B cell (primary cell): ENCODE results near the gene TLCD2. TPM values are rescaled to one million over a fixed set of nuclear protein-coding genes. Genes with fewer than 3 reads are reported as not detected.
"Not testable (repeated sequence)": the region's sequence is repeated elsewhere in the genome, so short reads cannot be mapped to it uniquely, and the experiment has no call there.

Experiments
- ATAC-seq: fragments of 200-7000 bp; cut with Tn5 transposase; one replicate; pipeline ENCODE4 v1.10.0; 2021; ENCODE audit warnings: low read depth, mild to moderate bottlenecking, moderate number of reproducible peaks, moderate library complexity
- CTCF ChIA-PET: fragments of 350-600 bp; sonication (Branson Sonifier 250); formaldehyde crosslinking; loops from one replicate; lab custom pipeline; 2021; ENCODE audit warnings: antibody characterized with exemption, inconsistent platforms; lab: Charles Lee
- POLR2A ChIA-PET: fragments of 350-600 bp; sonication (Branson Sonifier 250); formaldehyde crosslinking; loops from one replicate; lab custom pipeline; 2021; ENCODE audit warnings: antibody characterized with exemption; lab: Charles Lee
- DNase-seq: peaks from one replicate; pipeline ENCODE4 v3.0.0; 2013
- H2AFZ ChIP-seq: 2 replicates; pipeline ENCODE4 v1.6.1; 2012; ENCODE audit warnings: mild to moderate bottlenecking, low read depth, low read length; ENCODE audit not compliant: insufficient read depth, poor library complexity, severe bottlenecking
- H3K27ac ChIP-seq, 2 donors: 1 replicate in 1 of 2; 2 replicates in 1 of 2; pipeline ENCODE4 v1.5.1; 2012 to 2013; ENCODE audit warnings: low read length in 2 of 2, mild to moderate bottlenecking in 2 of 2, moderate library complexity in 1 of 2
- H3K27me3 ChIP-seq, 4 experiments: fragments of 200-600 bp in 1 of 4; sonication (generic) in 1 of 4; replicated peaks in 1 of 4; 1 replicate in 2 of 4; 2 replicates in 2 of 4; pipeline versions ENCODE4 v1.6.1 to v1.7.0; 2013 to 2016; ENCODE audit warnings: low read length in 3 of 4, mild to moderate bottlenecking in 2 of 4, mixed read lengths in 1 of 4, moderate library complexity in 1 of 4; ENCODE audit not compliant: insufficient read depth in 4 of 4, control insufficient read depth in 3 of 4; ENCODE audit errors: control extremely low read depth in 1 of 4
- H3K36me3 ChIP-seq, 2 experiments: replicated peaks in 1 of 2; 1 replicate in 1 of 2; 2 replicates in 1 of 2; pipeline versions ENCODE4 v1.6.1 to v1.7.1; 2013; ENCODE audit warnings: low read length in 1 of 2; ENCODE audit not compliant: insufficient read depth in 2 of 2, control insufficient read depth in 1 of 2; ENCODE audit errors: control extremely low read depth in 1 of 2, extremely low read depth in 1 of 2
- H3K4me1 ChIP-seq, 2 donors: fragments of 200-600 bp in 1 of 2; sonication (generic) in 1 of 2; 1 replicate in 1 of 2; 2 replicates in 1 of 2; pipeline versions ENCODE4 v1.5.1 to v1.6.1; 2013 to 2017; ENCODE audit warnings: low read length in 2 of 2; ENCODE audit not compliant: control insufficient read depth in 2 of 2, insufficient read depth in 2 of 2
- H3K4me2 ChIP-seq: replicated peaks from 2 replicates; pipeline ENCODE3; 2012; ENCODE audit warnings: mild to moderate bottlenecking, low read depth, low read length; ENCODE audit not compliant: poor library complexity, severe bottlenecking
- H3K4me3 ChIP-seq, 5 experiments: fragments of 200-600 bp in 1 of 5; sonication (generic) in 1 of 5; 1 replicate in 3 of 5; 2 replicates in 2 of 5; pipeline versions ENCODE4 v1.5.1 to v1.7.0; 2011 to 2016; ENCODE audit warnings: low read length in 4 of 5, mild to moderate bottlenecking in 4 of 5, low read depth in 2 of 5, control low read depth in 1 of 5, moderate library complexity in 1 of 5; ENCODE audit not compliant: insufficient read depth in 1 of 5; ENCODE audit errors: control extremely low read depth in 1 of 5, extremely low read depth in 1 of 5
- H3K79me2 ChIP-seq: fragments of 200-600 bp; sonication (generic); one replicate; pipeline ENCODE4 v1.6.0; 2016; ENCODE audit warnings: low read length; ENCODE audit not compliant: control insufficient read depth, insufficient read depth
- H3K9ac ChIP-seq: fragments of 200-600 bp; sonication (generic); 2 replicates; pipeline ENCODE4 v1.6.1; 2017; ENCODE audit warnings: mild to moderate bottlenecking, low read length, moderate library complexity
- H3K9me3 ChIP-seq, 3 donors: one replicate each; pipeline versions ENCODE4 v1.6.1 to v1.7.1; 2013; ENCODE audit warnings: low read length in 2 of 3; ENCODE audit not compliant: control insufficient read depth in 2 of 3, insufficient read depth in 1 of 3; ENCODE audit errors: control extremely low read depth in 1 of 3
- H4K20me1 ChIP-seq: 2 replicates; pipeline ENCODE4 v1.6.0; 2012; ENCODE audit warnings: mild to moderate bottlenecking, low read length; ENCODE audit not compliant: insufficient read depth, control insufficient read depth, poor library complexity, severe bottlenecking
- H3K27ac Mint-ChIP-seq: one replicate; pipeline ENCODE4 v1.8.0; 2021; ENCODE audit warnings: mixed read lengths
- H3K27me3 Mint-ChIP-seq: one replicate; pipeline ENCODE4 v1.8.0; 2021; ENCODE audit warnings: mixed read lengths
- H3K4me1 Mint-ChIP-seq: one replicate; pipeline ENCODE4 v1.8.0; 2021; ENCODE audit warnings: mixed read lengths
- H3K4me3 Mint-ChIP-seq: one replicate; pipeline ENCODE4 v1.8.0; 2021; ENCODE audit warnings: mixed read lengths
- H3K9me3 Mint-ChIP-seq: one replicate; pipeline ENCODE4 v1.8.0; 2022; ENCODE audit warnings: mixed read lengths; ENCODE audit not compliant: insufficient read depth
- CTCF ChIP-seq: fragments of 200-600 bp; IDR thresholded peaks from one replicate; pipeline ENCODE4 v1.8.0; 2022; ENCODE audit warnings: antibody characterized with exemption, mild to moderate bottlenecking
- EZH2 ChIP-seq: IDR thresholded peaks from 2 replicates; pipeline ENCODE4 v1.6.1; 2012; ENCODE audit warnings: borderline replicate concordance, low read depth, mild to moderate bottlenecking, moderate library complexity, low read length; ENCODE audit not compliant: insufficient read depth, poor library complexity, severe bottlenecking
- WGBS: methylation state at CpG from one replicate; pipeline ENCODE4 v1.1.5; 2013; ENCODE audit warnings: missing lambda C conversion rate; ENCODE audit not compliant: insufficient coverage; 5-methylcytosine and 5-hydroxymethylcytosine counted together
- intact Hi-C: fragments of 100-400 bp; cut with micrococcal nuclease; formaldehyde crosslinking; loops from one replicate; pipeline ENCODE4 v1.10.0; 2022
- polyA plus RNA-seq: library from polyadenylated mRNA; depleted of rRNA; stranded (reverse); fragments of >200 nt; gene quantifications from 2 replicates; pipeline ENCODE4 v1.2.3, GENCODE V29; 2012
- total RNA-seq, 2 donors: library from RNA; stranded (reverse); fragments of 120-200 nt in 1 of 2; gene quantifications; 1 replicate in 1 of 2; 2 replicates in 1 of 2; pipeline versions ENCODE4 v1.2.3 to v1.2.4, GENCODE V29; 2013 to 2022

TLCD2 gene
- total and polyA plus RNA-seq, 2 donors (not counting 1 experiment from before 2014, with no cell fraction given): 0.03 TPM; not detected in 1

GRCh38 chr17:1743088-1743439 is 32.9 kb upstream of the TLCD2 start:
- H3K36me3 ChIP-seq: peaks cover 0 to 3% of the 10 kb centered on the region in 2 experiments
- intact Hi-C loops: no loop called here
- no peaks in the 10 kb centered on the region for H3K4me1 ChIP-seq
- H3K27ac ChIP-seq: no peak overlapping the region
- H3K4me3 ChIP-seq: no peak overlapping the region
- no peak for ATAC-seq
- ChIA-PET POLR2A (no interaction called here), CTCF (no interaction called here)
- H3K79me2 ChIP-seq: no peaks in the 10 kb centered on the region
- no peaks in the 10 kb centered on the region for H3K9me3 ChIP-seq
- H3K9me3 Mint-ChIP-seq: no peaks in the 10 kb centered on the region
- H3K27me3 Mint-ChIP-seq: no peaks in the 10 kb centered on the region
- 100% methylated on average over 2 of the region's 2 CpGs for WGBS
- TF ChIP-seq CTCF (no peak), EZH2 (no peak)
- no peak overlapping the region for H3K9ac ChIP-seq
- no peak overlapping the region for H2AFZ ChIP-seq
- no peak for DNase-seq
- H3K4me3 Mint-ChIP-seq: no peak overlapping the region
- H3K4me1 Mint-ChIP-seq: no peaks in the 10 kb centered on the region
- peaks cover 4% of the 10 kb centered on the region for H4K20me1 ChIP-seq
- H3K4me2 ChIP-seq: no peak overlapping the region
- H3K27ac Mint-ChIP-seq: no peak overlapping the region
- no peaks in the 10 kb centered on the region for H3K27me3 ChIP-seq

DNA sequence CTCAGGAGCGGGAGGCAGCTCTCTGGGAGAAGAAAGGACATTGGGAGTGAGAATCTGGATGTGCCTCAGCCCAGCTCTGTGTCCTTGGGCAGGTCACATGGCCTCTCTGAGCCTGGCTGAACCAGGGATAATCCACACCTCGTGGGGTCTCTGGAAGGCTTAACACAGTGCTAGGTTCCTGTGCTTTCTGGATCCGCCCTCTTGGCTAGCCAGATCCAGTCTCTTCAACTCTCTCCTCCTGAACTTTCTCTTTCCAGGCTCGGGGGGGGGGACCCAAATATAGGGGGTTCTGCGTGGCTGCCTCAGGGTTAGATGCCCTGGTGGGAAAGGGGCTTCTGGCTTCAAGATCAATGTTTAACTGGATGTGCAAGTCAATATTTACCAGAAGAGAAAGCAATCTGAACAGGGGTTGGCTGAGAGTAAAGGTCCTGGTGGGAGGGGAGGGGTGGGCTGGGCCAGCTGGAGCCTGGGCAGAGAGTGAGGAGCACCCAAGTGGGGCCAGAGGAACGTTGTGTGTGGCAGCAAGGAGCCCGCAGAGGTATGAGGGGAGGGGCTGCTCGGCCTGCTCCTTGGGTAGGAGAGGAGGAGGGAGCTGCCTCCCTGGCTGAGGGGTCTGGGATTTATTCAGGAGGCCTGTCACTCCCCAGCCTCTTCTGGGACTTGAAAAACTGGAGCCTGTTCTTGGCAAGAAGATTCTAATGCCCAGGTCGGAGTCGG is 32.4 kb upstream of the TLCD2 start, which contains the start of gene SERPINF2:
Gene SERPINF2, plus strand, starts transcription at position 501 of the 717 bp plus-strand sequence. CDS start 2,125 bp downstream, outside the sequence.
- no peak within 1 kb of the TSS for H3K4me3 Mint-ChIP-seq
- no peak for ATAC-seq
- 81% methylated on average over 7 of the region's 10 CpGs for WGBS
- intact Hi-C loops: no loop called here
- Histone ChIP-seq H3K27ac (no peak within 1 kb of the TSS), H3K4me1 (no peaks in the 10 kb centered on the region), H3K4me2 (no peak within 1 kb of the TSS), H3K9me3 (no peaks in the 10 kb centered on the region), H3K27me3 (no peaks in the 10 kb centered on the region), H3K4me3 (no peak within 1 kb of the TSS), H3K79me2 (no peaks in the 10 kb centered on the region), H4K20me1 (peaks cover 7% of the 10 kb centered on the region), H3K9ac (no peak within 1 kb of the TSS), H3K36me3 (peaks cover 0 to 8% of the 10 kb centered on the region in 2 experiments), H2AFZ (no peak within 1 kb of the TSS)
- TF ChIP-seq EZH2 (no peak), CTCF (no peak)
- POLR2A ChIA-PET: no interaction called here
- peak within 1 kb of the TSS; percentile 46 for H3K27ac Mint-ChIP-seq
- H3K4me1 Mint-ChIP-seq: no peaks in the 10 kb centered on the region
- H3K27me3 Mint-ChIP-seq: no peaks in the 10 kb centered on the region
- no peak for DNase-seq
- CTCF ChIA-PET: no interaction called here
- H3K9me3 Mint-ChIP-seq: no peaks in the 10 kb centered on the region

DNA sequence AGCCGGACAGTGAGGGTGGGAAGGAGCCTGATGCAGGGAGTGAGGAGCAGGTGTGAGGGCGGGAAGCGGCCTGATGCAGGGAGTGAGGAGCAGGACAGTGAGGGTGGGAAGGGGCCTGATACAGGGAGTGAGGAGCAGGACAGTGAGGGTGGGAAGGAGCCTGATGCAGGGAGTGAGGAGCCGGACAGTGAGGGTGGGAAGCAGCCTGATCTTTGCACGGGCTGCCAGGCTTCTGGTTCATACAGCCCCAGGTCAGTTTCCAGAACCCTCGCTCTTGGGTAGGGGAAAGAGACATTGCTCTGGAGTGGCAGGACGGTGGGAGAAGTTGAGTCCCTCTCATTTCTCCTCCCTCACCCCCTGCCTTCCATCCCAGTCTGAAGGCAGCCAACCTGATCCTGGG is 31.7 kb upstream of the TLCD2 start:
- H3K9me3 ChIP-seq, H3K27ac Mint-ChIP-seq, intact Hi-C loops, H3K27me3 ChIP-seq, H3K27me3 Mint-ChIP-seq, H3K4me1 Mint-ChIP-seq, DNase-seq, POLR2A ChIA-PET, H3K4me2 ChIP-seq, H3K4me3 Mint-ChIP-seq, ATAC-seq, H3K9ac ChIP-seq, H3K4me3 ChIP-seq, H3K79me2 ChIP-seq, H2AFZ ChIP-seq, CTCF ChIA-PET, H3K27ac ChIP-seq, H3K9me3 Mint-ChIP-seq, H3K4me1 ChIP-seq: not testable (repeated sequence)
- 90% methylated on average over 2 of the region's 7 CpGs for WGBS
- Histone ChIP-seq H4K20me1 (peaks cover 12% of the 10 kb centered on the region), H3K36me3 (peaks cover 0 to 14% of the 10 kb centered on the region in 2 experiments)
